HEK293 (cell line): Measurements from ENCODE around the gene ATXN2.
"Not testable (repeated sequence)": the region's sequence is repeated elsewhere in the genome, so short reads cannot be mapped to it uniquely, and the experiment has no call there.

Source experiments
- CTCF ChIA-PET: fragments of 350-600 bp; formaldehyde crosslinking; extraction: SDS; loops from one replicate; lab custom pipeline; 2021; ENCODE audit warnings: antibody characterized with exemption; lab: Yijun Ruan, JAX
- POLR2A ChIA-PET: fragments of 300-600 bp; formaldehyde crosslinking; extraction: SDS; loops from one replicate; lab custom pipeline; 2020; ENCODE audit warnings: antibody characterized with exemption, inconsistent platforms; lab: Yijun Ruan, JAX
- H3K27ac ChIP-seq: fragments of 200-500 bp; sonication (Bioruptor generic); 2 replicates; pipeline ENCODE4 v1.5.1; 2014; ENCODE audit warnings: low read depth, low read length, control low read depth, inconsistent platforms; ENCODE audit errors: extremely low read depth
- H3K36me3 ChIP-seq, 2 experiments: fragments of 200-500 bp in 1 of 2; sonication (Bioruptor generic) in 1 of 2; 1 replicate in 1 of 2; 2 replicates in 1 of 2; pipeline ENCODE4 v1.5.1; 2014 to 2017; ENCODE audit warnings: inconsistent platforms in 2 of 2, low read length in 2 of 2; ENCODE audit not compliant: control insufficient read depth in 2 of 2, insufficient read depth in 1 of 2
- H3K4me1 ChIP-seq: fragments of 200-500 bp; sonication (Bioruptor generic); 2 replicates; pipeline ENCODE4 v1.5.1; 2014; ENCODE audit warnings: mild to moderate bottlenecking, low read length, inconsistent platforms; ENCODE audit not compliant: control insufficient read depth, insufficient read depth
- H3K4me3 ChIP-seq: 2 replicates; pipeline ENCODE4 v1.5.1; 2011; ENCODE audit warnings: low read depth, mild to moderate bottlenecking, control low read depth, low read length, moderate library complexity
- H3K9me3 ChIP-seq: fragments of 200-500 bp; sonication (Bioruptor generic); 2 replicates; pipeline ENCODE4 v1.5.1; 2014; ENCODE audit warnings: low read depth, low read length, inconsistent platforms; ENCODE audit not compliant: control insufficient read depth, insufficient read depth
- HIC1 ChIP-seq: fragments of 450-650 bp; formaldehyde crosslinking; IDR thresholded peaks from 2 replicates; pipeline ENCODE4 v1.5.1; 2016; ENCODE audit warnings: missing biosample characterization, missing genetic modification characterization
- OSR2 ChIP-seq: fragments of 450-650 bp; formaldehyde crosslinking; IDR thresholded peaks from 2 replicates; pipeline ENCODE4 v1.5.1; 2016; ENCODE audit warnings: missing biosample characterization, missing genetic modification characterization
- PRDM1 ChIP-seq: fragments of 450-650 bp; formaldehyde crosslinking; IDR thresholded peaks from 2 replicates; pipeline ENCODE4; 2016; ENCODE audit warnings: missing biosample characterization, missing genetic modification characterization
- REPIN1 ChIP-seq: fragments of 450-650 bp; formaldehyde crosslinking; IDR thresholded peaks from 2 replicates; pipeline ENCODE4 v1.5.1; 2017; ENCODE audit warnings: missing biosample characterization, missing genetic modification characterization, low read depth
- TSHZ1 ChIP-seq: fragments of 450-650 bp; formaldehyde crosslinking; IDR thresholded peaks from 2 replicates; pipeline ENCODE4 v1.5.1; 2016; ENCODE audit warnings: missing biosample characterization, missing genetic modification characterization, borderline replicate concordance
- ZNF341 ChIP-seq: fragments of 450-650 bp; formaldehyde crosslinking; IDR thresholded peaks from 2 replicates; pipeline ENCODE4; 2016; ENCODE audit warnings: low read depth, missing biosample characterization, missing genetic modification characterization
- ZNF513 ChIP-seq: fragments of 450-650 bp; IDR thresholded peaks from 2 replicates; pipeline ENCODE4 v1.5.1; 2018; ENCODE audit warnings: missing biosample characterization, missing genetic modification characterization
- ZNF629 ChIP-seq: fragments of 450-650 bp; formaldehyde crosslinking; IDR thresholded peaks from 2 replicates; pipeline ENCODE4 v1.5.1; 2017; ENCODE audit warnings: missing biosample characterization, missing genetic modification characterization
- ZNF837 ChIP-seq: fragments of 450-650 bp; formaldehyde crosslinking; IDR thresholded peaks from 2 replicates; pipeline ENCODE4 v1.5.1; 2016; ENCODE audit warnings: missing biosample characterization, missing genetic modification characterization
- ZSCAN18 ChIP-seq: fragments of 450-650 bp; formaldehyde crosslinking; IDR thresholded peaks from 2 replicates; pipeline ENCODE4 v1.5.1; 2016; ENCODE audit warnings: missing biosample characterization, missing genetic modification characterization
- TF ChIP-seq, protein P1 (sequence below): fragments of 450-650 bp; formaldehyde crosslinking; IDR thresholded peaks from 2 replicates; pipeline ENCODE4 v1.5.1; 2017; ENCODE audit warnings: missing biosample characterization, missing genetic modification characterization
- TF ChIP-seq, protein P2 (sequence below): fragments of 450-650 bp; formaldehyde crosslinking; IDR thresholded peaks from 2 replicates; pipeline ENCODE4 v1.5.1; 2016; ENCODE audit warnings: missing biosample characterization, missing genetic modification characterization
- TF ChIP-seq, protein P3 (sequence below): fragments of 450-650 bp; formaldehyde crosslinking; IDR thresholded peaks from 2 replicates; pipeline ENCODE4 v1.5.1; 2016; ENCODE audit warnings: missing biosample characterization, missing genetic modification characterization

ATXN2 gene

DNA sequence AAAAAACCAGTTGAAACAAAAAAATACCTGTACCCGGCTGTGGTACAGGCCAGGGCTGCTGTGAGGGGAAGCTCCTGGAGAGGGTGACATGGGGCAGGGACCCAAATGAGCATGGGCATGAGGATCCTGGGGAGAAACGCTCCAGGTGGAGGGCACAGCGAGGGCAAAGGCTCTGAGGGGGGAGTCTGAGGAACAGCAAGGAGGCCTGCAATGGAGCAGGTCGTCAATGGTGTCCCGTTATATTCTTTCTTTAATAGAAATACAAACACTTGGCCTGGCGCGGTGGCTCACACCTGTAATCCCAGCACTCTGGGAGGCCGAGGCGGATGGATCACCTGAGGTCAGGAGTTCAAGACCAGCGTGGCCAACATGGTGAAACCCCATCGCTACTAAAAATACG is 1.9 kb upstream of the ATXN2 start:
- H3K27ac ChIP-seq, CTCF ChIA-PET, H3K4me1 ChIP-seq, H3K9me3 ChIP-seq: not testable (repeated sequence)
- TF ChIP-seq ZNF341 (tag by site-specific recombination), result peak; percentile 61; the same call in 1 of the 2 replicates
- TF ChIP-seq, all 188 proteins: peak for 1; not testable (repeated sequence) for 187
- POLR2A ChIA-PET, result interaction anchor here (0.7 kb wide), 1 partner anchor 36 kb away, joined by 3 read pairs; no protein-coding TSS in a partner anchor
- not testable (repeated sequence) for H3K4me3 ChIP-seq, H3K36me3 ChIP-seq

- Histone ChIP-seq H3K4me1 (peaks cover 9% of the 10 kb centered on the region; the same call in 1 of the 2 replicates), H3K4me3 (peak overlapping the region; percentile 98), H3K36me3 (no peaks in the 10 kb centered on the region; a peak in 1 of 3 replicates), H3K27ac (peak overlapping the region; percentile 99), H3K9me3 (no peaks in the 10 kb centered on the region)
- ChIA-PET CTCF (no interaction called here), POLR2A (no interaction called here)
- TF ChIP-seq ZNF513 (tag by site-specific recombination) (no peak), OSR2 (tag by site-specific recombination) (no peak), TSHZ1 (tag by site-specific recombination) (no peak), HIC1 (no peak), ZSCAN18 (tag by site-specific recombination) (no peak), PRDM1 (0 out of 2 replicates have a peak, but pooled peaks have one; percentile 35), ZNF837 (no peak), REPIN1 (no peak), ZNF629 (tag by site-specific recombination) (no peak)
- TF ChIP-seq, protein P1, sequence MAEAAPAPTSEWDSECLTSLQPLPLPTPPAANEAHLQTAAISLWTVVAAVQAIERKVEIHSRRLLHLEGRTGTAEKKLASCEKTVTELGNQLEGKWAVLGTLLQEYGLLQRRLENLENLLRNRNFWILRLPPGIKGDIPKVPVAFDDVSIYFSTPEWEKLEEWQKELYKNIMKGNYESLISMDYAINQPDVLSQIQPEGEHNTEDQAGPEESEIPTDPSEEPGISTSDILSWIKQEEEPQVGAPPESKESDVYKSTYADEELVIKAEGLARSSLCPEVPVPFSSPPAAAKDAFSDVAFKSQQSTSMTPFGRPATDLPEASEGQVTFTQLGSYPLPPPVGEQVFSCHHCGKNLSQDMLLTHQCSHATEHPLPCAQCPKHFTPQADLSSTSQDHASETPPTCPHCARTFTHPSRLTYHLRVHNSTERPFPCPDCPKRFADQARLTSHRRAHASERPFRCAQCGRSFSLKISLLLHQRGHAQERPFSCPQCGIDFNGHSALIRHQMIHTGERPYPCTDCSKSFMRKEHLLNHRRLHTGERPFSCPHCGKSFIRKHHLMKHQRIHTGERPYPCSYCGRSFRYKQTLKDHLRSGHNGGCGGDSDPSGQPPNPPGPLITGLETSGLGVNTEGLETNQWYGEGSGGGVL (tag by site-specific recombination), result no peak
- TF ChIP-seq, protein P2, sequence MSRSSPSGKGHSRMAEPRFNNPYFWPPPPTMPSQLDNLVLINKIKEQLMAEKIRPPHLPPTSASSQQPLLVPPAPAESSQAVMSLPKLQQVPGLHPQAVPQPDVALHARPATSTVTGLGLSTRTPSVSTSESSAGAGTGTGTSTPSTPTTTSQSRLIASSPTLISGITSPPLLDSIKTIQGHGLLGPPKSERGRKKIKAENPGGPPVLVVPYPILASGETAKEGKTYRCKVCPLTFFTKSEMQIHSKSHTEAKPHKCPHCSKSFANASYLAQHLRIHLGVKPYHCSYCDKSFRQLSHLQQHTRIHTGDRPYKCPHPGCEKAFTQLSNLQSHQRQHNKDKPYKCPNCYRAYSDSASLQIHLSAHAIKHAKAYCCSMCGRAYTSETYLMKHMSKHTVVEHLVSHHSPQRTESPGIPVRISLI, result 0 out of 2 replicates have a peak, but pooled peaks have one; percentile 16
- TF ChIP-seq, protein P3, sequence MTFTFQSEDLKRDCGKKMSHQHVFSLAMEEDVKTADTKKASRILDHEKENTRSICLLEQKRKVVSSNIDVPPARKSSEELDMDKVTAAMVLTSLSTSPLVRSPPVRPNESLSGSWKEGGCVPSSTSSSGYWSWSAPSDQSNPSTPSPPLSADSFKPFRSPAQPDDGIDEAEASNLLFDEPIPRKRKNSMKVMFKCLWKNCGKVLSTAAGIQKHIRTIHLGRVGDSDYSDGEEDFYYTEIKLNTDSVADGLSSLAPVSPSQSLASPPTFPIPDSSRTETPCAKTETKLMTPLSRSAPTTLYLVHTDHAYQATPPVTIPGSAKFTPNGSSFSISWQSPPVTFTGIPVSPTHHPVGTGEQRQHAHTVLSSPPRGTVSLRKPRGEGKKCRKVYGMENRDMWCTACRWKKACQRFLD, result no peak
These were observed 1.1 kb upstream of the ATXN2 start for GRCh38 chr12:111600205-111600642.
